NCI-H82 treated with DMSO at 0.1 percent for 48 hours (cell line): ENCODE data around the gene GSTT2B.
"Not testable (repeated sequence)": the region's sequence is repeated elsewhere in the genome, so short reads cannot be mapped to it uniquely, and the experiment has no call there.

Source experiments
- DNase-seq: peaks from one replicate; lab custom pipeline; 2025; ENCODE audit not compliant: unreplicated experiment; lab: John Stamatoyannopoulos, UW

The GSTT2B gene

DNA sequence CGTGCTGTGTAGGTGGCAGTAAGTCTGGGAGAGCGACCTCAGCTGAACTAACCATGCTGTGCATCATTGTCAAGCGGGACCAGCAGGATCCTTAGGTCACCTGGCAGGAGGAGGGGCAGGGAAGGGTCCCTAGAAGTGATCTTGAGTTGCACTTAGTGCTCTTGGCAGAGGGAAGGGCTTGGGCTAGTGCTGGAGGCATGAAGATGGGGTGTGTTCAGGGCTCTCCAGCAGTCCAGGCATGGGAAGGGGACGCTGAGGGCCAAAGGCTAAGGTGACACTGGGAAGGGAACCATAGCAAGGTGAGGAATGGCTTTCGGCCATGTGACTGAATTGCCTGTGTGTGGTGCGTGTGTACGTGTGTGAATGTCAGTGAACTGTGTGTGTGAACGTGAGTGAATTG lies 25.1 kb upstream of the GSTT2B start:
- DNase-seq: not testable (repeated sequence)

DNA sequence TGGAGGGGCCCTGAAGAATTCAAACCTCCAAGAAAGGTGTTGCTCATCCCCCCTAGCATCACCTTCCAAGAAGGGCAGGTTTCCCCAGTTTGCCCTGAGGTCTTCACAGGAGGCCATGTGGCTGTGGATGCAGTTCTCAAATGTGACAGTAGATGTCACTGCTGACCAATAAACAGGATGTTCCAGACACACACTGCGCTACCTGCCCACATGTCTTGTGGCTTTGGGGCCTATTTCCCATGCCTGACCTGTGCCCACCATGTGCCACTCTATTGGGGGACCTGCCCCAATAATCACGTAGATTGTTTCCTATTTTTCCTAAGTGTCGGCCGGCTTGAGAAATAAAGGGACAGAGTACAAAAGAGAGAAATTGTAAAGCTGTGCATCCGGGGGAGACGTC lies 23.4 kb upstream of the GSTT2B start:
- no peak for DNase-seq

DNA sequence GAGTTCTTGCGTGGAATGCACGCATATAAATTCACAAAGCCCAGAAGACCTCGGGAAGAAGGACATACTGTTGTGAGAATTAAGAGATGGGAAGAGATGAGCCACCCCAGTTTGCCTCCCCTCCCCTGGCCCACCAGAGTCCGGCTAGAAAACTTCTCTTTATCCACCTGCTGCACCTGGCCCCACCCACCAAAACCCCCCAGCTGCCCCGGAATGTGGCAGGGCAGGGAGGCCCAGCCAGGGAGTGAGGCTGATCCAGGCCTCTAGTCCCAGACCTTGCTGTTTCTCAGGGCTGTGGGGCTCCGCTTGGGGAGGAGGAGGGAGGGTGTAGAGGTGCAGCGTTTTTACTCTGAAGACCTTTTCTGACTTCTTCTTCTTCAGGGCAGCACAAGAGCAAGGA lies 19.6 kb upstream of the GSTT2B start:
- not testable (repeated sequence) for DNase-seq

DNA sequence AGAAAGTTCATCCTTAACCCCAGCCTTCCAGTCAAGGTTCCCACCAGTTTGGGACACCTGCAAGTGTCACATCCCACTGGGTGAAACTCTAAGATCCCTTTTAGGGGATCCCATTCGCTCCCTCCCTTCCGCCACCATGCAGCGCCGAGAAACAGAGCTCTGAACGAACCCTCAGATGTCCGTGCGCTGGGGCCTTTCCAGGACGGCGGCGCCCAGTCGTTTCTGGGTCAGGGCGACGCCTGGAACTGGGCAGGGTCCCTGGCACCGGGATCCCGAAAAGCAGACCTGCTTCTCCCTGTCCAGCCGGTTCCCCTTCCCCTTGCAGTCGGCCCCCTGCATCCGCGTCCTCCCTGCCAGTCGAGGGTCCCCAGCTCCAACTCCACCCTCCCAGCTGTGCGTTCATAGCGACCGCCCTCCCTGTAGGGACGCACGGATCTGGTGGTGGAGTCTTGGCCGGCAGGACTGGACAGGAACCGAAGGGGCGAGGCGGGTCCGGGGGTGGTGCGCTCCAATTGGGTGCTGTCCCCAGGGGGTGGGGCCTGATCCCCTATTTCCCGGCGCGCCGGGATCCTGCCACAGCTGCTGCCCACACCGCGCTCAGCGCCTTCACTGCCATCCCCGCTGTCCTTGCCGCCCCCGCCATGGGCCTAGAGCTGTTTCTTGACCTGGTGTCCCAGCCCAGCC lies 18.7 kb upstream of the GSTT2B start, which contains the start of gene GSTT2:
Gene GSTT2 (plus strand): TSS at position 578 of the 684 bp plus-strand sequence.
- not testable (repeated sequence) for DNase-seq

DNA sequence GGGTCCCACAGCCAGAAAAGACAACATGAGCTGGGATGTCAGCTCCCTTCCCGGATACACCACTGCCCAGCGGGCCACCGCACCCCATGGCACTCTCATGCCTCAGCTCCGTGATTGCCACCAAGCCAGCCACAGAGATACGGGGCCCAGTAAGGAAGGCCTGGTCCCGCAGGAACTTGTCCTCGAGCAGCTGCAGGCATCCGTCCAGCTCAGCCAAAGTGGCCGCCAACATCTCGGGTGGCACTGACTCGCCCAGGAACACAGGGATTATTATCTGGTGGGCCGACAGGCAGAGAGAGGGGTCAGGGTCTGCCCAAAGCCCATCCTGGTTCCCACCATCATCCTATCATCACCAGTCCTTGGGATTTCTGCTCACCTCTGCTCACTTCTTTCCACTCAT lies 16.3 kb upstream of the GSTT2B start:
- not testable (repeated sequence) for DNase-seq

DNA sequence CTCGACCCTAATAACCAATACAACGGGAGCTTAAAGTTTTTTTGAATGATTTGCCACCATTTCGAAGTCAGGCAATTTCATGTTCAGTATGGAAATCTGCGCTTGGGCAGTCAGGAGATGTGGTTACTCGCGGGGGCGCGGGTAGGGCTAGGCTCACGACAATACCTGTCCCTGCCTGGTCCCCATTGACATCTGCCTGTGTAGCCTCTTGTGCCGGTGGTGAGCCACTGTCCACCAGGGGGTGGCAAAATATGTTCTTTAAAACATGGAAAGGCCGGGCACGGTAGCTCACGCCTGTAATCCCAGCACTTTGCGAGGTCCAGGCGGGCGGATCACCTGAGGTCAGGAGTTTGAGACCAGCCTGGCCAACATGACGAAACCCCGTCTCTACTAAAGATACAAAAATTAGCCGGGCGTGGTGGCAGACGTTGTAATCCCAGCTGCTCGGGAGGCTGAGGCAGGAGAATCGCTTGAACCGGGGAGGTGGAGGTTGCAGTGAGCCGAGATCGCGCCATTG lies 13.9 kb upstream of the GSTT2B start:
- DNase-seq: not testable (repeated sequence)

DNA sequence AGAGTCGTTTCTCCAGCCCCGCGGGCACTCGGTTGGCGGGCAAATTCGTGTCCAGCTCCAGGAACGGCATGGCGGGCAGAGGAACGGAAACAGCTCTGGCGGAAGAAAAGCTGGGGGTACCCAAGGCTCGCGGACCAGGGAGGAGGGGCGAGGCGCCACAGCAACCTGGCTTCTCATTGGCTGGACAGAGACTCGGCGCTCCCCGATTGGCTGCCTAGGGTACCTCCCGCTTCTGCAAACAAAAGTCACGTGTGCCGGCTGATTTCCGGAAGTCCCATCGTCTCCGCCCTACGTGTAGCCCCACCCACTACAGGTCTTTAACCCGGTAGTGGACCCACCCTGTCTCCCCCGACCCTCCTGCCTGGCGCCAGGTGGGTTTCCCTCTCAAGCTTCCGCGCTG lies 13.3 kb upstream of the GSTT2B start, which contains the start of gene DDT:
Gene DDT (minus strand): TSS at position 97 of the 400 bp plus-strand sequence. CDS start 27 bp downstream, at position 70.
- DNase-seq: not testable (repeated sequence)

DNA sequence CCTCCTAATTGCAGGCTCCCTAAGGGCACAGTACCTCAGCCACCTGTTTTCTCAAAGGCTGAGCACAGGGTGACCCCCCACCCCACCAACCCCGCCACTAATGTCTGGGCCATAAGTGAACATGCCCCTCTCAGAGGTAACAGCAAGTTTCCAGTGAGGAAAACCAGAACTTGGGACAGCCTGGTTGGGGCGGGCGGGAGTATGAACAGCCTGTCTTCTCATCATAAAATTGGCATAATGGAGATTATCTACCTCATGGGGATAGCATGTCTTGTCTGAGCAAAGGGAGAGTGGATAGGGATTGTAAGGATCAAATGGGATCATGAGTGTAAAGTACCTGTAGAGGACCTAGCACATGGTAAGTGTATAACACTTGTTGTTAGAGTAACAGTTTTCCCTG lies 10.9 kb upstream of the GSTT2B start:
- DNase-seq: not testable (repeated sequence)

DNA sequence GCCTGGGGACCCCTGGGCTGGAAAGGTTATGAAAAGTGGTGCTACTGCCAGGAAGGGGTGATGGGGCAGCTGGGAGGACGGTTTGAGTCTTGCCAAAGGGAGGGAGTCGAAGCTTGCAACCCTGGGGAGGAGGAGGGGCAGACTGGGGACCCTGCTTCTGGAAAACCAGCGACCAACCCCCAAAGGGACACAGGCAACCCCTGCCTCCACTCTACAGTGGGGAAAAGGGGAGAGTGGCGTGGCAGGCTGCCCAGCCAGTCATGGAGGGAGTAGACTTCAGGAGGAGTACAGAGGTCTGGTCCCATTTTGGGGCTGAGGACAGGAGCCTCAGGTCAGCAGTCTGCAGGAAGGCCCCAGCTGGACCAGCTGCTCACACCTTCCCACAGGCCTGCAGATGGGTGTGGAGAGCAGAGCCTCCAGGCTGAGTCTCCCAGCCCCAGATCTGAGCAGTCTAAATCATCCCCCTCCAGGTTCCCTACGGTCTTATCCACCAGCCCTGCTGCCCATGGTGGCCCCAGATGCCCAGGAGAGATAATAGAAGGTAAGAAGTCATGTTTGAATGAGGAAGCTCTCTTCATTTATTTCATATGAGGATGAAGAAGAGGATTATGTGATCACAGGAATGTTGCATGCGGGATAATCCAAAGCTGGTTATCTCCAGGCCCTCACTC lies 10.0 kb upstream of the GSTT2B start:
- no peak for DNase-seq

DNA sequence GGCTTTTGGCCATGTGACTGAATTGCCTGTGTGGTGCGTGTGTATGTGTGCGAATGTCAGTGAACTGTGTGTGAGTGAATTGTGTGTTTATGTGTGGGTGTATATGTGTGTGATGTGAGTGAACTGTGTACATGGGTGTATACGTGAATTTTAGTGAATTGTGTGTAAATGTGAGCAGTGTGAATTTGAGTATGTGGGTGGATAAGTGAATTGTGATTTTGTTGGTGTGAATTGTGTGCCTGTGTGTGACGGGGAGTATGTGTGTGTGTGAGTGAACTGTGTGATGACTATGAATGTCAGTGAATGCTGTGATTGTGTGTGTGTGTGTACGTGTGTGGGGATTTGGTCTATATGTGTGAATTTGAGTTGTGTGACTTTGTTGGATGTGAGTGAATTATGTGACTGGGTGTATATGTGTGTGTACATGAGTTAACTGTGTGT lies 9.2 kb upstream of the GSTT2B start:
- no peak for DNase-seq

DNA sequence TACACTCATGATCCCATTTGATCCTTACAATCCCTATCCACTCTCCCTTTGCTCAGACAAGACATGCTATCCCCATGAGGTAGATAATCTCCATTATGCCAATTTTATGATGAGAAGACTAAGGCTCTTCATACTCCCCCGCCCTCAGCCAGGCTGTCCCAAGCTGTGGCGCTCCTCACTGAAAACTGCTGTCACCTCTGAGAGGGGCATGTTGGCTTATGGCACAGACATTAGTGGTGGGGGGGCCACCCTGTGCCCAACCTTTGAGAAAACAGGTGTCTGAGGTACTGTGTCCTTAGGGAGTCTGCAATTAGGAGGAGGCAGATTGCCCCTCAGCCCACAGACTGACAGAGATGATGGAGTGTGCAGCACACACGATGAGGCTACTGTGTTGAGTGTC lies 8.1 kb upstream of the GSTT2B start:
- DNase-seq: no peak

DNA sequence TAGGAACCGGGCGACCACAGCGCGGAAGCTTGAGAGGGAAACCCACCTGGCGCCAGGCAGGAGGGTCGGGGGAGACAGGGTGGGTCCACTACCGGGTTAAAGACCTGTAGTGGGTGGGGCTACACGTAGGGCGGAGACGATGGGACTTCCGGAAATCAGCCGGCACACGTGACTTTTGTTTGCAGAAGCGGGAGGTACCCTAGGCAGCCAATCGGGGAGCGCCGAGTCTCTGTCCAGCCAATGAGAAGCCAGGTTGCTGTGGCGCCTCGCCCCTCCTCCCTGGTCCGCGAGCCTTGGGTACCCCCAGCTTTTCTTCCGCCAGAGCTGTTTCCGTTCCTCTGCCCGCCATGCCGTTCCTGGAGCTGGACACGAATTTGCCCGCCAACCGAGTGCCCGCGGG lies 5.6 kb upstream of the GSTT2B start, which contains the start of gene DDTL:
Gene DDTL (plus strand): TSS at position 321 of the 400 bp plus-strand sequence. CDS start 27 bp downstream, at position 348.
- not testable (repeated sequence) for DNase-seq

DNA sequence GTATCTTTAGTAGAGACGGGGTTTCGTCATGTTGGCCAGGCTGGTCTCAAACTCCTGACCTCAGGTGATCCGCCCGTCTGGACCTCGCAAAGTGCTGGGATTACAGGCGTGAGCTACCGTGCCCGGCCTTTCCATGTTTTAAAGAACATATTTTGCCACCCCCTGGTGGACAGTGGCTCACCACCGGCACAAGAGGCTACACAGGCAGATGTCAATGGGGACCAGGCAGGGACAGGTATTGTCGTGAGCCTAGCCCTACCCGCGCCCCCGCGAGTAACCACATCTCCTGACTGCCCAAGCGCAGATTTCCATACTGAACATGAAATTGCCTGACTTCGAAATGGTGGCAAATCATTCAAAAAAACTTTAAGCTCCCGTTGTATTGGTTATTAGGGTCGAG lies 5.1 kb upstream of the GSTT2B start:
- DNase-seq: not testable (repeated sequence)

DNA sequence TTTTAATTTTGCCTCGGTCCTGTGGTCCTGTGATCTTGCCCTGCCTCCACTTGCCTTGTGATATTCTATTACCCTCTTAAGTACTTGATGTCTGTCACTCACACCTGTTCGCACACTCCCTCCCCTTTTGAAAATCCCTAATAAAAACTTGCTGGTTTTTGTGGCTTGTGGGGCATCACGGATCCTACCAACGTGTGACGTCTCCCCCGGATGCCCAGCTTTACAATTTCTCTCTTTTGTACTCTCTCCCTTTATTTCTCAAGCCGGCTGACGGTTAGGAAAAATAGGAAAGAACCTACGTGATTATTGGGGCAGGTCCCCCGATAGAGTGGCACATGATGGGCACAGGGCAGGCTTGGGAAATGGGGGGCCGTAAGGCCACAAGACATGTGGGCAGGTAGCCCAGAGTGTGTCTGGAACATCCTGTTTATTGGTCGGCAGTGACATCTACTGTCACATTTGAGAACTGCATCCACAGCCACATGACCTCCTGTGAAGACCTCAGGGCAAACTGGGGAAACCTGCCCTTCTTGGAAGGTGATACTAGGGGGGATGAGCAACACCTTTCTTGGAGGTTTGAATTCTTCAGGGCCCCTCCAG lies 4.6 kb downstream of the GSTT2B start:
- DNase-seq: peak; percentile 6

DNA sequence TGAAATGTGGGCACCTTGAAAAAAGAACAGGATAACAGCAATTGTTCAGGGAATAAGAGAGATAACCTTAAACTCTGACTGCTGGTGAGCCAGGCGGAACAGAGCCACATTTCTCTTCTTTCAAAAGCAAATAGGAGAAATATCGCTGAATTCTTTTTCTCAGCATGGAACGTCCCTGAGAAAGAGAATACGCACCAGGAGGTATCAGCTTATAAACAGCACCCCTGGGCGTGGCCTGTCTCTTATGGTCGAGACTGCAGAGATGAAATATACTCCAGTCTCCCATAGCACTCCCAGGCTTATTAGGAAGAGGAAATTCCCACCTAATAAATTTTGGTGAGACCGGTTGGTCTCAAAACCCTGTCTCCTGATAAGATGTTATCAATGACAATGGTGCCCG lies 5.1 kb downstream of the GSTT2B start:
- DNase-seq: not testable (repeated sequence)

DNA sequence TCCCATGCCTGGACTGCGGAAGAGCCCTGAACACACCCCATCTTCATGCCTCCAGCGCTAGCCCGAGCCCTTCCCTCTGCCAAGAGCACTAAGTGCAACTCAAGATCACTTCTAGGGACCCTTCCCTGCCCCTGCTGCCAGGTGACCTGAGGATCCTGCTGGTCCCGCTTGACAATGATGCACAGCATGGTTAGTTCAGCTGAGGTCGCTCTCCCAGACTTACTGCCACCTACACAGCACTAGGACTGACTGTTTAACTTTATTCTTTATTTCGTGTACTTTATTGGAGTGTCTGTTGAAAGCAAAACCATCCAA lies 6.0 kb downstream of the GSTT2B start:
- DNase-seq: not testable (repeated sequence)

DNA sequence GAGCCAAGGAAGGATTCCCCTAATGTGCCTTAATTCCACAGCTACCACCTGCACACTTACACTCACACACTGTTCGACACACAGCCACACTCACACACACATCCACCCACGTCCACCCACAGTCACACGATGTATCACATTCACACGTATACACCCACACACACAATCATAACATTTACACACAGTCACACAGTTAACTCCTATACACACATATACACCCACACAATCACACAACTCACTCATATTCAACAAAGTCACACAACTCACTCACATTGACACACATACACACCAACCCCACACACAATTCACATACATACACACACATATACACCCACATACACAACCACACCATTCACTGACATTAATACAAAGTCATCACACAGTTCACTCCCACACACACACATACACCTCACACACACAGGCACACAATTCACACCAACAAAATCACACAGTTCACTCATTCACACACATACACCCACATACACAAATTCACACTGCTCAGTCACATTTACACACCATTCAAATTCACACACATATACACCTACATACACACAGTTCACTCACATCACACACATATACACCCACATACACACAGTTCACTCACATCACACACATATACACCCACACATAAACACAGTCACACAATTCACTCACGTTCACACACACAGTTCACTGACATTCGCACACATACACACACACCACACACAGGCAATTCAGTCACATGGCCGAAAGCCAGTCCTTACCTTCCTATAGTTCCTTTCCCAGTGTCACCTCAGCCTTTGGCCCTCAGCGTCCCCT lies 6.6 kb downstream of the GSTT2B start:
- not testable (repeated sequence) for DNase-seq

DNA sequence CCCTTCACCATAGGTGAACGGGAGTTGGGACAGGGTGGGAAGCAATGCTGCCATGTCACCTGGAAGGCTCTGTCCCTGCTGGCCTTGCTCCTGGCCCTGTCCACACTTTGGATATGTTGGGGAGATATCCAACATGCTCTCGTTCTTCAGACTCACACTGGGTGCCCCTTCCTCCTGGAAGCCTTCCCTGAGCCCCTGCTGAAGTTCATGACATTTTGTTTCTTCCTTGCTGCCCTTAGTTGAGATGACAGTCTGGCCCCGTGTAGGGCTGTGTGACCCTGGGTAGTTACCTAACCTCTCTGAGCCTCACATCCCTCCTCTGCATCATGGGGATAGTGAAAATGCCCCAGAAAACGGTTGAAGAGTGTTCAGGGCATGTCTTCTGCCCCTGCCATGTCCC lies 7.5 kb downstream of the GSTT2B start:
- DNase-seq: not testable (repeated sequence)

DNA sequence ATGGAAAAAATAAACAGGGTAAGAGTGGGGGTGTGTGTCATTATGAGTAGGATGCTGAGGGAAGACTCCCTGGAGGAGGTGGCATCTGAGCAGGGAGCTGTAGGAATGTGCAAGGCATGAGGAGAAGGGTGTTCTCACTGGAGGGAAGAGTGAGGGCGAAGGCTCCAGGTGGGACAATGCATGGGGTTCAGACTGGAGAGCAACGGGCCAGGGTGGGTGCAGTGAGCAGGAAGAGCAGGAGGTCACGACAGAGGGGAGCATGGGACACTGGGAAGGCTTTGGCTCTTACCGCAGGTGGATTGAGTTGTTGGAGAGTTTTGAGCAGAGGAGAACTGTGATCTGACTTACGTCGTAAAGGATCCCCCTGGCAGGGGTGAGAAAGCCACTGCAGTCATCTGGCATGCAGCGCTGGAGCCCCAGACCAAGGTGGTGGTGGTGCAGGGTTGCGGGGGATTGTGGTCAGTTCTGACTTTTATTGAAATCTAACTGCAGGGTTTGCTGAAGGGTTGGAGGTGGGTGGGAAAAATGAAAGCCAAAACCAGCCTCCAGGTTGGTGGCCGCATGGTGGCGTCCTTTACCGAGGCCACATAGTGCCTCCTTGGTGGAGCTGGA lies 8.1 kb downstream of the GSTT2B start:
- DNase-seq: not testable (repeated sequence)

DNA sequence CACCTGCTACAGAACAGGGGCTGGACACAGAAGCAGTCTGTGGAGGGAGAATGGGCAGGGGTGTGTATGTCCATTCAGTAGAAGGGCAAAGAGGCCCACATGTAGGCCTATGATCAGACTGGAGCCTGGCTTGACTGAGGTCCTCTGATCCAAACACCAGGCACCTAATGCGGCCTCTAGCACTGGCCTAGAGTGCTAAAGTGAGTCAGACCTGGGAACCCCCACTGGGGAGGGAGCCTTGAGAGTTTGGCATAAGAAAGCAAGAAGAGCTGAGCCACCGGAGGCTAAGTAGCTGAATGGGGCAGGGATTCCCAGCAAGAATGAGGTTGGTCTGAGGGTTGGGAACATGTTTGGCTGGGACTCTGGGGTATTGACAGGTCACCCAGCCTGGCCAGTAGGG lies 9.6 kb downstream of the GSTT2B start:
- DNase-seq: not testable (repeated sequence)
